CD4-positive, alpha-beta T cell (primary cell): Measurements from ENCODE around the gene IFNA14. TPM values are rescaled to one million over a fixed set of nuclear protein-coding genes. Genes with fewer than 3 reads are reported as not detected.

Experiments
- ATAC-seq: fragments of 200-7000 bp; cut with Tn5 transposase; one replicate; pipeline ENCODE4 v1.10.0; 2022; ENCODE audit warnings: mild to moderate bottlenecking; ENCODE audit not compliant: poor library complexity
- CTCF ChIA-PET: fragments of 350-600 bp; sonication (Branson Sonifier 250); formaldehyde crosslinking; loops from one replicate; lab custom pipeline; 2021; ENCODE audit warnings: antibody characterized with exemption, inconsistent platforms; lab: Charles Lee
- POLR2A ChIA-PET: fragments of 350-600 bp; sonication (Branson Sonifier 250); formaldehyde crosslinking; loops from one replicate; lab custom pipeline; 2021; ENCODE audit warnings: antibody characterized with exemption, inconsistent platforms; lab: Charles Lee
- DNase-seq, 14 experiments: peaks; one replicate each; pipeline ENCODE4 v3.0.0-alpha.2; 2013 to 2020; ENCODE audit warnings: mixed read lengths in 2 of 14
- H3K27ac ChIP-seq, 2 donors: one replicate each; pipeline versions ENCODE4 v1.5.1 to v1.7.0; 2013; ENCODE audit warnings: low read length in 2 of 2, low read depth in 1 of 2, mild to moderate bottlenecking in 1 of 2
- H3K27me3 ChIP-seq, 2 experiments: 1 replicate in 1 of 2; 2 replicates in 1 of 2; pipeline versions ENCODE4 v1.6.1 to v1.7.0; 2013; ENCODE audit warnings: low read length in 2 of 2, control low read depth in 1 of 2, mild to moderate bottlenecking in 1 of 2, moderate library complexity in 1 of 2; ENCODE audit not compliant: insufficient read depth in 2 of 2, control insufficient read depth in 1 of 2
- H3K36me3 ChIP-seq: one replicate; pipeline ENCODE4 v1.6.1; 2013; ENCODE audit warnings: low read length, control low read depth; ENCODE audit not compliant: insufficient read depth
- H3K4me1 ChIP-seq: one replicate; pipeline ENCODE4 v1.6.1; 2013; ENCODE audit warnings: low read length, control low read depth; ENCODE audit not compliant: insufficient read depth
- H3K4me3 ChIP-seq: one replicate; pipeline ENCODE4 v1.5.1; 2013; ENCODE audit warnings: mild to moderate bottlenecking, low read length, moderate library complexity
- H3K9me3 ChIP-seq, 2 experiments: 1 replicate in 1 of 2; 2 replicates in 1 of 2; pipeline versions ENCODE4 v1.6.1 to v1.7.0; 2013; ENCODE audit warnings: low read length in 2 of 2, mild to moderate bottlenecking in 2 of 2, control low read depth in 1 of 2, moderate library complexity in 1 of 2; ENCODE audit not compliant: control insufficient read depth in 1 of 2, insufficient read depth in 1 of 2
- H3K27ac Mint-ChIP-seq: one replicate; pipeline ENCODE4 v1.8.0; 2020; ENCODE audit warnings: mixed read lengths
- H3K27me3 Mint-ChIP-seq: one replicate; pipeline ENCODE4 v1.8.0; 2021; ENCODE audit warnings: mixed read lengths
- H3K36me3 Mint-ChIP-seq: one replicate; pipeline ENCODE4 v1.8.0; 2021; ENCODE audit warnings: low read depth, mixed read lengths
- H3K4me1 Mint-ChIP-seq: one replicate; pipeline ENCODE4 v1.8.0; 2021; ENCODE audit warnings: low read depth, mixed read lengths
- H3K4me3 Mint-ChIP-seq: one replicate; pipeline ENCODE4 v1.8.0; 2020; ENCODE audit warnings: mild to moderate bottlenecking, mixed read lengths
- H3K9me3 Mint-ChIP-seq: one replicate; pipeline ENCODE4 v1.8.0; 2020; ENCODE audit warnings: mixed read lengths
- CTCF ChIP-seq: fragments of 200-600 bp; IDR thresholded peaks from one replicate; pipeline ENCODE4 v1.8.0; 2022; ENCODE audit warnings: antibody characterized with exemption, mild to moderate bottlenecking
- intact Hi-C, 2 experiments: fragments of 100-400 bp; cut with DNase I in 1 of 2; cut with micrococcal nuclease in 1 of 2; formaldehyde crosslinking; loops; one replicate each; pipeline versions ENCODE4 v1.15.1 to v1.9.0; 2023 to 2025; cut with DNase I, micrococcal nuclease
- total RNA-seq, 174 experiments: library from RNA in 2 of 174; stranded (reverse) in 2 of 174; gene quantifications; one replicate each; pipeline ENCODE4 v1.2.3 and lab custom pipeline; 2021 to 2026

IFNA14 gene
- total RNA-seq, 2 experiments from 2014 or later: not detected

DNA sequence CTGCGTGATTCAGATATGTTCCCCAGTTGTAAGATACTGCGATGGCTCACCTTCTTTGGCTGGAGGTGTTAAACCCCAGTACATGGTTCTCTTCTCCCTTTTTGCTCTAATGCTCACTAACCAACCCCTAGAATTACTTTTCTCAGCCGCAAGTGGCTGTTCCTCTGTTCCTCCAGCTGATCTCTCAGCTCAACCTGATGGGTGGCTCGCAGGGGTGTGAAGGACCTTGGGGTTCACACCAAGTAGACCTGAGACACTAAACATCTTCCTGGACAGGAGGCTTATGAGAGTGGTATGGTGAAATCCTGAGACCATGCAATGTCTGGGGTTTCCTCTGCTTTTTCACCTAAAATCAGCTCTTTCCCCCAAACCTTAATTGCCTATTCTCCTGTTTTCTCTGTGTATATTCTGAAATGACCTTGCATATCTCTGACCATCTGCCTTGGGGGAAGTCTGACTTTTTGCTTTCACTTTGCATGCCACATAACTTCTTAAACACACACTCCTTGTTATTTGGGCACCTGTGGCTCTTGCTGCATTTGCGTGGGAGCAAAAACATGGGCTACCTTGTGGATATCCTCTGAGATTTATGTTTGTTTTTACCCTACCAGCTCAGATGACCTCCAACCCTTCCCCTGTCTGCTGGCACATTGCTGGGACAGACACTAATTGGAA, 15.9 kb upstream of the IFNA14 start:
- no peaks in the 10 kb centered on the region for H3K36me3 Mint-ChIP-seq
- no peaks in the 10 kb centered on the region for H3K9me3 Mint-ChIP-seq
- peaks cover 3% of the 10 kb centered on the region for H3K4me1 ChIP-seq
- H3K4me3 Mint-ChIP-seq: no peak overlapping the region
- ATAC-seq (no peak), DNase-seq (no peak)
- H3K4me3 ChIP-seq: no peak overlapping the region
- ChIA-PET CTCF (no interaction called here), POLR2A (no interaction called here)
- H3K9me3 ChIP-seq: no peaks in the 10 kb centered on the region
- H3K27me3 Mint-ChIP-seq: no peaks in the 10 kb centered on the region
- intact Hi-C loops: no loop called here
- peaks cover 5% of the 10 kb centered on the region for H3K4me1 Mint-ChIP-seq
- H3K36me3 ChIP-seq: no peaks in the 10 kb centered on the region
- no peak overlapping the region for H3K27ac Mint-ChIP-seq
- no peak overlapping the region for H3K27ac ChIP-seq
- no peak for TF ChIP-seq CTCF
- H3K27me3 ChIP-seq: peaks cover 0 to 4% of the 10 kb centered on the region in 2 experiments

GRCh38 chr9:21252721-21253547, 13.1 kb upstream of the IFNA14 start:
- H3K36me3 Mint-ChIP-seq: no peaks in the 10 kb centered on the region

DNA sequence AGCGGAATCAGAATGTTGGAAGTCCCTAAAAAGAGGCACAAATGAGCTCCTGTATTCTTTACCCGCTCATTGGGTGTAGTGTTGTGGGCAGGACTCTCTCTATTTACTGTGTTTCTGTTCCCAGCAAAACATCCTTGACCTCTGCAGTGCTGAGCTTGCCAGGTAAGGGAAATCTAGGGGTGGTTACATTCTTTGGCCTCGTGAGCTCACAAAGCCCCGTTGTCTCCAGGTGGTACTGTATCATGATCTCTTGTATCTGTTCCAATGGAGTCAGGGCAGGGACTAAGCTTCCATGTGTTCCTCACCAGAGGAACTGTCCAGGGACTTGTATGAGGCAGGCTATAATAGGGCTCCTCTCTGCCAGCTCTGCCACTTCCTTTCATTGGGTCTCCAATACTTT, 11.8 kb upstream of the IFNA14 start:
- H3K36me3 ChIP-seq: no peaks in the 10 kb centered on the region
- Mint-ChIP-seq H3K27me3 (no peaks in the 10 kb centered on the region), H3K9me3 (no peaks in the 10 kb centered on the region), H3K4me1 (peaks cover 5% of the 10 kb centered on the region), H3K4me3 (no peak overlapping the region), H3K27ac (no peak overlapping the region), H3K36me3 (no peaks in the 10 kb centered on the region)
- CTCF ChIA-PET: interaction anchor here (1.6 kb wide), 1 partner anchor 17 kb away, joined by 3 read pairs; no protein-coding TSS in a partner anchor
- ATAC-seq (no peak), DNase-seq (no peak)
- intact Hi-C loops: no loop called here
- POLR2A ChIA-PET: no interaction called here
- TF ChIP-seq CTCF: no peak
- H3K9me3 ChIP-seq: no peaks in the 10 kb centered on the region
- H3K27me3 ChIP-seq: peaks cover 0 to 4% of the 10 kb centered on the region in 2 experiments
- no peak overlapping the region for H3K4me3 ChIP-seq
- peaks cover 3% of the 10 kb centered on the region for H3K4me1 ChIP-seq
- H3K27ac ChIP-seq: no peak overlapping the region

More at GRCh38 chr9:21252721-21253547, 13.1 kb upstream of the IFNA14 start:
- Mint-ChIP-seq H3K27me3 (no peaks in the 10 kb centered on the region), H3K4me3 (no peak overlapping the region), H3K9me3 (no peaks in the 10 kb centered on the region), H3K27ac (no peak overlapping the region), H3K4me1 (peaks cover 5% of the 10 kb centered on the region)
- peak in 3 of 14 experiments; percentile 31 to 56 (median 46) for DNase-seq
- H3K27me3 ChIP-seq: peaks cover 0 to 4% of the 10 kb centered on the region in 2 experiments
- CTCF ChIA-PET: interaction anchor here (0.9 to 1.6 kb wide), 3 partner anchors 10 to 73 kb away, joined by 3 to 4 read pairs (median 3); no protein-coding TSS in a partner anchor
- H3K36me3 ChIP-seq: no peaks in the 10 kb centered on the region
- peaks cover 3% of the 10 kb centered on the region for H3K4me1 ChIP-seq
- intact Hi-C loops: no loop called here
- H3K4me3 ChIP-seq: no peak overlapping the region
- H3K9me3 ChIP-seq: no peaks in the 10 kb centered on the region
- peak; percentile 63 for ATAC-seq
- POLR2A ChIA-PET: interaction anchor here (0.7 kb wide), 1 partner anchor 119 kb away, joined by 3 read pairs; no protein-coding TSS in a partner anchor
- TF ChIP-seq CTCF: peak; percentile 44
- H3K27ac ChIP-seq: no peak overlapping the region
